GM21367 (cell line): Measurements from ENCODE around the gene HEATR5A.

ENCODE experiments used
- ATAC-seq: cut with Tn5 transposase; IDR thresholded peaks from one replicate; pipeline ENCODE4 v1.9.1; 2021; ENCODE audit not compliant: unreplicated experiment

Gene HEATR5A

GRCh38 chr14:31426663-31427062 is 6.3 kb upstream of the HEATR5A start:
- no peak for ATAC-seq

GRCh38 chr14:31425905-31426304 is 5.6 kb upstream of the HEATR5A start:
- no peak for ATAC-seq

- ATAC-seq, result no peak
These were observed 850 bp upstream of the HEATR5A start for GRCh38 chr14:31421200-31421599.

GRCh38 chr14:31419967-31420318 is 407 bp downstream of the HEATR5A start:
- ATAC-seq, result no peak

- no peak for ATAC-seq
These were observed 977 bp downstream of the HEATR5A start for GRCh38 chr14:31419179-31419966.

- no peak for ATAC-seq
These were observed 1.9 kb downstream of the HEATR5A start for GRCh38 chr14:31418440-31418839.

- ATAC-seq, result no peak
These were observed 6.0 kb downstream of the HEATR5A start for GRCh38 chr14:31414190-31414833.

- ATAC-seq, result no peak
These were observed 9.1 kb downstream of the HEATR5A start for GRCh38 chr14:31411218-31411727.

GRCh38 chr14:31410048-31410650 is 10.2 kb downstream of the HEATR5A start:
- ATAC-seq, result no peak

- ATAC-seq, result no peak
These were observed 11.9 kb downstream of the HEATR5A start for GRCh38 chr14:31408421-31408820.

GRCh38 chr14:31405599-31406232 is 14.6 kb downstream of the HEATR5A start:
- ATAC-seq, result no peak

- ATAC-seq, result no peak
These were observed 15.2 kb downstream of the HEATR5A start for GRCh38 chr14:31405106-31405505.

GRCh38 chr14:31403707-31404106 is 16.6 kb downstream of the HEATR5A start:
- ATAC-seq, result no peak

GRCh38 chr14:31402764-31403439 is 17.4 kb downstream of the HEATR5A start:
- no peak for ATAC-seq

GRCh38 chr14:31401369-31401932 is 18.9 kb downstream of the HEATR5A start:
- ATAC-seq, result no peak

GRCh38 chr14:31400031-31400638 is 20.2 kb downstream of the HEATR5A start:
- no peak for ATAC-seq

GRCh38 chr14:31395572-31396205 is 24.7 kb downstream of the HEATR5A start:
- no peak for ATAC-seq

- no peak for ATAC-seq
These were observed 25.2 kb downstream of the HEATR5A start for GRCh38 chr14:31395119-31395518.

GRCh38 chr14:31391977-31392503 is 28.3 kb downstream of the HEATR5A start:
- no peak for ATAC-seq
